Activated CD8-positive, alpha-beta memory T cell treated with anti-CD3 and anti-CD28 coated beads, Interleukin-2, amount 50 U/mL, for 48 hours (primary cell): ENCODE results near the gene PICALM.

Experiments
- DNase-seq: peaks from one replicate; pipeline ENCODE4 v3.0.0-alpha.2; 2020

Gene PICALM

GRCh38 chr11:86073948-86074347 lies 5.1 kb upstream of the PICALM start:
- DNase-seq = no peak

GRCh38 chr11:86072211-86072610 lies 3.3 kb upstream of the PICALM start:
- no peak for DNase-seq

- DNase-seq = no peak
These were observed 1.5 kb upstream of the PICALM start for GRCh38 chr11:86070142-86071056.

GRCh38 chr11:86069408-86070101 lies 671 bp upstream of the PICALM start:
- no peak for DNase-seq

GRCh38 chr11:86068138-86068871 lies 579 bp downstream of the PICALM start:
- DNase-seq = peak; percentile 79

- DNase-seq = no peak
These were observed 1.1 kb downstream of the PICALM start for GRCh38 chr11:86067851-86068137.

- no peak for DNase-seq
These were observed 1.7 kb downstream of the PICALM start for GRCh38 chr11:86067009-86067850.

GRCh38 chr11:86066657-86067008 lies 2.3 kb downstream of the PICALM start:
- no peak for DNase-seq

- DNase-seq = no peak
These were observed 2.9 kb downstream of the PICALM start for GRCh38 chr11:86066033-86066432.

- no peak for DNase-seq
These were observed 4.6 kb downstream of the PICALM start for GRCh38 chr11:86064220-86064803.

GRCh38 chr11:86063536-86063935 lies 5.3 kb downstream of the PICALM start:
- no peak for DNase-seq

GRCh38 chr11:86062719-86063118 lies 6.2 kb downstream of the PICALM start:
- DNase-seq = no peak

GRCh38 chr11:86061483-86062205 lies 7.2 kb downstream of the PICALM start:
- DNase-seq = no peak

GRCh38 chr11:86060544-86060943 lies 8.3 kb downstream of the PICALM start:
- no peak for DNase-seq

GRCh38 chr11:86058360-86058759 lies 10.5 kb downstream of the PICALM start:
- DNase-seq = no peak

GRCh38 chr11:86056351-86056854 lies 12.5 kb downstream of the PICALM start:
- no peak for DNase-seq

GRCh38 chr11:86052693-86053641 lies 15.9 kb downstream of the PICALM start:
- no peak for DNase-seq

- no peak for DNase-seq
These were observed 18.6 kb downstream of the PICALM start for GRCh38 chr11:86050196-86050709.

GRCh38 chr11:86047275-86047991 lies 21.5 kb downstream of the PICALM start:
- no peak for DNase-seq
